AG20443 (cell line): Measurements from ENCODE around the gene GPR156.
A peak's percentile ranks its signal among the peaks of the same experiment; 100 is the strongest.
"Not testable (repeated sequence)": the region's sequence is repeated elsewhere in the genome, so short reads cannot be mapped to it uniquely, and the experiment has no call there.

Source experiments
- DNase-seq: peaks from one replicate; pipeline ENCODE4 v3.0.0; 2012; ENCODE audit warnings: low spot score, mixed read lengths

The GPR156 gene

GRCh38 chr3:120160050-120160449 is 125.0 kb downstream of the GPR156 start:
- peak; percentile 94 for DNase-seq

DNA sequence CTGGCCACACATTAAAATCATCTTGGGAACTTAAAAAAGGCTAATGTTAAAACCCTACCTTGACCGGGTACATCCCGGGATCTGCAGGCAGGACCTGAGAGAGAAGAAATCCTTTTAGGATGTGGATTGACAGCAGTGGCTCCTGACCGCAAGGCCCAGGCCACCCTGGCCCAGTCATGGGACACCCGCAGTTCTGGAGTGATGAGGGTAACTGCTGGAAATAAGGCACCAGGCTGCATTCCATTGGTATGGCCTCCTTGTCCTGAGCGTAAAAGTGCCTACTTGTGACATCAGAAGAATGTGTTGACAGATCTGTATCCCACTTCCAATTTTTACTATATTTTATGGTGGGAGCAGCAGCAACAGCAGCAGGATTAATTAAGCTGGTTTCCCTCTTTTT is 127.3 kb downstream of the GPR156 start:
- no peak for DNase-seq

DNA sequence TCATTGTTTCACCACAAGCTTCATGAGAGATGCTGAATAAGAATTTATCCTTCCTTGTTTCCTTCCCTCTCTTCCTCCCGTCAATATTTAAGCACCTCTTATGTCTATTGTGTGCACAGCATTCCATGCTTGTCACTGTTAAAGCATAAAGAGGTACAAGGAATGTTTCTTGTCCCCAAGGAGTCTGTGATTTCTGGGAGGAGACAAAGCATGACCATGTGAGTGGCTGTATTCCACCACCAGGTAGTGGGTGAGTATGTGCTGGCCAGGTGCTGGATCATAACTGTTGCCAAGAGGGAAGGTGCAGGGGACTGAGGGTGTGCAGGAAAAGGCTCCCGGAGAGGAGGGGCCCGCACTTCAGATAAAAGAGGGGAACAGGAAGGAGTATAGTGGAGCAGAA is 127.9 kb downstream of the GPR156 start:
- DNase-seq = no peak

DNA sequence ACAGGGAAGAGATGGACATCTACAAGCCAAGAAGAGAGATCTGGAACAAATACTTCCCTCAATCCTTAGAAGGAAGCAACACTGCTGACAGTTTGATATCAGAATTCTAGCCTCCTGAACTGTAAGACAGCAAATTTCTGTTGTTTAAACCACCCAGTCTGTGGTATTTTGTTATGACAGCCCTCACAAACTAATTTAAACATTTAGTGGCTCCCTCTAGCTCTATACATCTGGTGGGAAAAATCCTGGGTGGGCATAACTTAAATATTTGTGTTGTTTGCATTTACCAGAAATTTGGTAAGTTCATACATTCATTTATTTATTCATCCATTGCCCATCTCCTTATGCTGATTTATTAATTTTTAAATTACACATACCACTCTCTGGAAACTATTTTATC is 128.3 kb downstream of the GPR156 start:
- DNase-seq = no peak

DNA sequence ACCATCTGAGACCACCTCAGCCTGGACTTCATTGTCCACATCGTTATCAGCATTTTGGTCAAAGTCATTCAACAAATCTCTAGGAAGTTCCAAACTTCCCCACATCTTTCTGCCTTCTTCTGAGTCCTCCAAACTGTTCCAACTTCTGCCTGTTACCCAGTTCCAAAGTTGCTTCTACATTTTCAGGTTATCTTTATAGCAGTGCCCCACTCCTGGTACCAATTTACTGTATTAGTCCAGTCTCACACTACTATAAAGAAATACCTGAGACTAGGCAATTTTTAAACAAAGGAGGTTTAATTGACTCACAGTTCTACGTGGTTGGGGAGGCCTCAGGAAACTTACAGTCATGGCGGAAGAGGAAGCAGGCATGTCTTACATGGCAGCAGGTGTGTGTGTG is 129.3 kb downstream of the GPR156 start:
- not testable (repeated sequence) for DNase-seq

GRCh38 chr3:120155108-120155507 is 129.9 kb downstream of the GPR156 start:
- DNase-seq = no peak

DNA sequence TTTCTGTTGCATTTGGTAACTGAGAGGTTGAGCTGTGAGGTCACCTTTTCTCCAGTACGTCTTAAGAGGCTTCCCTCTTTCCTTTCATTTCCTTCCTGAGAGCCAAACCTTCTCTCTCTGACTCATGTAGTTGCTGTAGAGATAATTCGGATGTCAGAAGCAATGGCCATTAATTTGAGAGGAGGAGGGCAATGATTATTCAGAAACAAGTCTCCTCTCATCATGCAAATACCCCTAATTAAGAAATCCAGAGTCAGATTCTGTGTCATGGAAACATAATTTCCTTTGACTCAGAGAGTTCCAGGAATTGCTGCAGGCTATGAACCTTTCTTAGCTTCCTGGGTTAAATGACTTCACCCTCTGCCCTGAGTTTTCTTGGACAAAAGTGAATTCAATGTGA is 131.7 kb downstream of the GPR156 start:
- DNase-seq = peak; percentile 70

- DNase-seq = no peak
Observed at GRCh38 chr3:120151791-120152190, 133.2 kb downstream of the GPR156 start.

DNA sequence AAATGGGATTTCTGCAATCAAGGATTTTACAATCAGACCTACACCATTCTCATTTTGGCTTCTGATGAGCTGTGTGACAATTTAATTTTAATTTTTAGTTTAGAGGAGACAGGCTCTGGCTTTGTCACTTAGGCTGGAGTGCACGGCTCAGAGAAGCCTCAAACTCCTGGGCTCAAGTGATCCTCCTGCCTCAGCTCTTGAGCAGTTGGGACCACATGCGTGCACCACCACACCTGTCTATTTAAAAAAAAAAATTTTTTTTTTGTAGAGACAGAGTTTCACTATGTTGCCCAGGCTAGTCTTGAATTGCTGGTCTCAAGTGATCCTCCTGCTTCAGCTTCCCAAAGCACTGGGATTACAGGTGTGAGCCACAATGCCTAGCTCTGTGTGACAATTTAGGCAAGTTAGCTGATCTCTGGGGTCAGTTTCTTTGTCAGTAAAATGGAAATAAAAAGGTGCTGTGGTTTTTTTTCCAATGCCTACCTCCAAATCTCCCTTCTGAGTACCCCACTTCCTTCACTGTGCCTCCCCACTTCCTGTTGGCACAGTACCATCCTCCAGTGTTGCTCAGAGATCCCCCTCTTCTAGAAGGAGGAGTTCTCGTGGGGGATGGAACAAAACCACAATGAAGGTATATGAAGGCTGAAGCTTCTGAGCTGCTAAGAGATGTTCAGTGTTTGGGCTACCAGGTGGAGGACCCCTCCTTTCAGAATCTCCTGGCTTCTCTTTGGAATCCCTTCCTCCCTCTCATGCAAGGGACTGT is 136.7 kb downstream of the GPR156 start:
- no peak for DNase-seq

DNA sequence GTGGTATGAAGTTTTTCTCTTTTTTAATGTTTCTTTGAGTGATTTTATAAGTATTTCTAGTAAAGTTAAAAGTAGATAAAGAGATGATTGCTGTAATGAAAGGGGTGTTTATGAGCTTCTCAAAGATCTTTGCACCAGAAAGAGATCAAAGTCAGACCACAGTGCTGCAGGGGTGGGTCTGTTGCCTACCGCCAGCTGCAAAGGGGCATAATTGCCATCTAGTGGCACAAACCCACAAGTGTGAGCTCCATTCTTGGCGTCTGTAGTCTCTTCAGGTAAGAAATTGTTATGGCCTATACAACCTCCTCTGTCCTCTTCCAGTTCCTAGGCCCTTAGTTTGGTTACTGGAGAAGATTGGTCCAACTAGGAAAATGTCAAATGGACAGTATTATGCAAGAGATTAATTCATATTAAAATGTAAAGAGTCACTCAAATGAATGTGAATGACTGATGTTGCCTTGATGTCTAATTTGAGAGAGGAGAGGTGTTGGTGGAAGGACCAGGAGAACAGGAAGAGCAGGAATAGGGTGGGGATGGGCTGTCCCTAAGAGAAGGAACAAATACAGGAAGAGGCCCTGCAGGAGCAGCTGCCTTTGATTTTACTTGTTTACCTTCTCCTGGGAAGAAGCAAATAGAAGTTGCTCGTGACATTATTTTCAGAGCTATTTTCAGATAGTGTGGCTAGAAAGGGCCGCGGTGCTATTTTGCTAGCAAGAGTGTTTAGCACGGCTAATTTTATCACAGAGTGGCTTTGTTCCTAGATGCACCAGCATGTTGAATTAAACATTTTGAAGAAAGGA is 137.8 kb downstream of the GPR156 start:
- no peak for DNase-seq

GRCh38 chr3:120145542-120146285 is 139.3 kb downstream of the GPR156 start:
- peak; percentile 81 for DNase-seq

GRCh38 chr3:120144267-120144666 is 140.8 kb downstream of the GPR156 start:
- DNase-seq = peak; percentile 40

DNA sequence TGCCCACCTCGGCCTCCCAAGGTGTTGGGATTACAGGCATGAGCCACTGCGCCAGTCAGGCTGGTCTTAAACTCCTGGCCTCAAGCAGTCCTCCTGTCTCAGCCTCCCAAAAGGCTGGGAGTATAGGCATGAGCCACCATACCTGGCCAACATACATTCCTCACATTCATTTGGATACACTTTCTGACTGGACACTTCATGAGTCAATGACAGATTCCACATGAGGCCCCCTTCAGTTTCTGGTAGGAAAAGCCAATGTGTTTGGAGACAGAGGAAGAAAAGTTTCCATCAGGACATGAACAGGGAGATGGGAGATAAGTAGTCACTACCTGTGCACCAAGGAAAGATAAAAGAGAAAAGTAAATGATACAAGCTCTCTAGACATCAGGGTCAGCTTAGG is 141.3 kb downstream of the GPR156 start:
- DNase-seq = no peak

DNA sequence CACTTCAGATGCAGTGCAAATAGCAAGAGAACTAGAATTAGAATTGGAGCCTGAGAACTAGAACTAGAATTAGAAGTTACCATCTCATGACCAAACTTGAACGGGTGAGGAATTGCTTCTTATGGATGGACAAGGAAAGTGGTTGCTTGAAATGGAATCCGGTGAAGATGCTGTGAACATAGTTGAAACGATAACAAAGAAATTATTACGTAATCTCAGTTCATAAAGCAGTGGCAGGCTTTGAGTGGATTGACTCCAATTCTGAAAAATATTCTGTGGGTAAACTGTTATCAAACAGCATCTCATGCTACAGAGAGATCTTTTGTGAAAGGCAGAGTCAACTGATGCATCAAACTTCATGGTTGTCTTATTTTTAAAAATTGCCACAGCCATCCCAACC is 142.8 kb downstream of the GPR156 start:
- DNase-seq = no peak

DNA sequence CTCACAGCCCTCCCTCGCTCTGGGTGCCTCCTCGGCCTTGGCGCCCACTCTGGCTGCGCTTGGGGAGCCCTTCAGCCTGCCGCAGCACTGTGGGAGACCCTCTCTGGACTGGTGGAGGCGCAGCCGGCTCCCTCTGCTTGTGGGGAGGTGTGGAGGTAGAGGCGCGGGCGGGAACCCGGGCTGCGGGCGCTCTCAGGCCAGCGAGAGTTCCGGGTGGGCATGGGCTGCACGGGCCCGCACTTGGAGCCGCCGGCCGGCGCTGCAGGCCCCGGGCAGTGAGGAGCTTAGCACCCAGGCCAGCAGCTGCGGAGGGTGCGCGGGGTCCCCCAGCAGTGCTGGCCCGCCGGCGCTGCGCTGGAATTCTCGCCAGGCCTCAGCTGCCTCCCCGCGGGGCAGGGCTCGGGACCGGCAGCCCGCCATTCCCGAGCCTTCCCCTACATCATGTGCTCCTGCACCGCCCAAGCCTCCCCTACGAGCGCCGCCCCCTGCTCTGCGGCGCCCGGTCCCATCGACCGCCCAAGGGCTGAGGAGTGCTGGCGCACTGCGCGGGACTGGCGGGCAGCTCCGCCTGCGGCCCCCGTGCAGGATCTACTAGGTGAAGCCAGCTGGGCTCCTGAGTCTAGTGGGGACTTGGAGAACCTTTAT is 144.8 kb downstream of the GPR156 start:
- no peak for DNase-seq

DNA sequence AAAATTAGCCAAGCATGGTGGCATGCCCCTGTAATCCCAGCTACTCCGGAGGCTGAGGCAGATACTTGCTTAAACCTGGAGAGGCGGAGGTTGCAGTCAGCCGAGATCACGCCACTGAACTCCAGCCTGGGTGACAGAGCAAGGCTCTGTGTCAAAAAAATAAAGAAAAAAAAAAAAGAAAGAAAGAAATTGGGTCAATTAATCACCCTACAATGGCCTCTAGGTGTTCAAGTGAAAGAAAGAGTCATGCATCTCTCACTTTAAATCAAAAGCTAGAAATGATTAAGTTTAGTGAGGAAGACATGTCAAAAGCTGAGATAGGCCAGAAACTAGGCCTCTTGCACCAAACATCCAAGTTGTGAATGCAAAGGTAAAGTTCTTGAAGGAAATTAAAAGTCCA is 145.9 kb downstream of the GPR156 start:
- no peak for DNase-seq

- DNase-seq = no peak
Observed at GRCh38 chr3:120137548-120137947, 147.5 kb downstream of the GPR156 start.

GRCh38 chr3:120130656-120131055 is 154.4 kb downstream of the GPR156 start:
- no peak for DNase-seq

DNA sequence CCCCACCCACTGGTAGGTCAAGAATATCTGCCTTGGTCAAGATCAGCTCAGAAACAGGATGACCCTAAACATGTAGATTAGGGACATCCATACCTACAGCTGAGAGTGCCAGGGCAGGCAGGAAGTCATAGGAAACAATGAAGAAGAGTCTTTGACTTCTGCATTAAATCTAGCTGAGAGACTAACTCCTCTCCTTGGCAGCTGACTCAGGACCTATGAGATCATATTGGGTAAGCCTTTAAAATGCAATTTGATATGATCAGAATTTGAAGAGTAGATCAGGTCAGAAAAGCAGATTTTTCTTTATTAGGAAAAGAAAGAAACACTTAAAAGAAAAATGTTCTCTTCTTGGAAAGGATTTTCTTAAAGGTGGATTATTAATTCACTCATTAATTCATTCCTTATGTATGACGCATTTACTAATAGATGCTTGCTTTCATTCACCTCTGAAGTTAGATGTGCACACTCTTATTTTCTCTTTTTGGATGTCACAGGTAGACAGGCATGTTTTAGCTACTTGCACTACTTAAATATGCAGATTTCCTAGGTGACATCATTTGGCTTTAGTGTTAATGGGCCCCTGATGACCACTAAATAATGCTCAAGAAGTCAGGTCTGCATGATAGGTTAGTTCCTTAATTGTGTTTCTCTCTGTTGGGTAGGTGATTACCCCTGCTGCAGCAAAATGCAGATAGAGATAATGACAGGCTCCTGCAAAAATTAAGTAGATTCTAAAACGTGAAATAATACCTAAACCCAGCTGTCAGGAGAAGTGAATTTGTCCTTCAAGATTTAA is 155.1 kb downstream of the GPR156 start:
- DNase-seq = peak; percentile 41

GRCh38 chr3:120129051-120129450 is 156.0 kb downstream of the GPR156 start:
- no peak for DNase-seq

- no peak for DNase-seq
Observed at GRCh38 chr3:120125992-120126391, 159.0 kb downstream of the GPR156 start.
